ENCODE results near the gene SMAD6. TPM values are rescaled to one million over a fixed set of nuclear protein-coding genes. Genes with fewer than 3 reads are reported as not detected.

The SMAD6 gene
- total and polyA plus RNA-seq, 2 experiments from 2014 or later = 1.6 to 15.7 TPM

DNA sequence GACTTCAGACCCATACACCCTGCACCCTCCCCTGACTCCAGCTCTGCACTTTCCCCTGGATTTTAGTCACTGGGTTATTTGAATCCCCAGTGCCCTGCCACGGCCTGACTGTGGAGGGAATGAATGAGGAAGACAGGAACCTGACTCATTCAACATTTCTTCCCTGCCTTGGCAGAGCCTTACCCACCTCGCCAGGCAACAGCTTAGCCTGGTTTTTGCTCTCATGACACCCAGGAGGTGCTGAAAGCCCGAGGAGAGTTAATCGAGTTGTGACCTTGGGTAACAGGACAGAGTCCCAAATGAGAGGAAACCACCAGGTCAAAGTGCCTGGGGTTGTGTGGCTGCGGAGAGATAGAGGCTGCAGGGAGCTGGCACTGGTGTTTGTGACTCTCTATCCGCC lies 128.3 kb downstream of the SMAD6 start (continued):
- TF ChIP-seq, protein P1, sequence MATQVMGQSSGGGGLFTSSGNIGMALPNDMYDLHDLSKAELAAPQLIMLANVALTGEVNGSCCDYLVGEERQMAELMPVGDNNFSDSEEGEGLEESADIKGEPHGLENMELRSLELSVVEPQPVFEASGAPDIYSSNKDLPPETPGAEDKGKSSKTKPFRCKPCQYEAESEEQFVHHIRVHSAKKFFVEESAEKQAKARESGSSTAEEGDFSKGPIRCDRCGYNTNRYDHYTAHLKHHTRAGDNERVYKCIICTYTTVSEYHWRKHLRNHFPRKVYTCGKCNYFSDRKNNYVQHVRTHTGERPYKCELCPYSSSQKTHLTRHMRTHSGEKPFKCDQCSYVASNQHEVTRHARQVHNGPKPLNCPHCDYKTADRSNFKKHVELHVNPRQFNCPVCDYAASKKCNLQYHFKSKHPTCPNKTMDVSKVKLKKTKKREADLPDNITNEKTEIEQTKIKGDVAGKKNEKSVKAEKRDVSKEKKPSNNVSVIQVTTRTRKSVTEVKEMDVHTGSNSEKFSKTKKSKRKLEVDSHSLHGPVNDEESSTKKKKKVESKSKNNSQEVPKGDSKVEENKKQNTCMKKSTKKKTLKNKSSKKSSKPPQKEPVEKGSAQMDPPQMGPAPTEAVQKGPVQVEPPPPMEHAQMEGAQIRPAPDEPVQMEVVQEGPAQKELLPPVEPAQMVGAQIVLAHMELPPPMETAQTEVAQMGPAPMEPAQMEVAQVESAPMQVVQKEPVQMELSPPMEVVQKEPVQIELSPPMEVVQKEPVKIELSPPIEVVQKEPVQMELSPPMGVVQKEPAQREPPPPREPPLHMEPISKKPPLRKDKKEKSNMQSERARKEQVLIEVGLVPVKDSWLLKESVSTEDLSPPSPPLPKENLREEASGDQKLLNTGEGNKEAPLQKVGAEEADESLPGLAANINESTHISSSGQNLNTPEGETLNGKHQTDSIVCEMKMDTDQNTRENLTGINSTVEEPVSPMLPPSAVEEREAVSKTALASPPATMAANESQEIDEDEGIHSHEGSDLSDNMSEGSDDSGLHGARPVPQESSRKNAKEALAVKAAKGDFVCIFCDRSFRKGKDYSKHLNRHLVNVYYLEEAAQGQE (IDR thresholded peaks at IDR 0.05; ENCODE audit: unreplicated experiment) = no peak
- TF ChIP-seq JUNB (IDR thresholded peaks at IDR 0.05; ENCODE audit: unreplicated experiment) (no peak), CREB1 (CRISPR knock-in tag; IDR thresholded peaks at IDR 0.05; ENCODE audit: low read depth) (no peak), POLR2AphosphoS5 (IDR thresholded peaks at IDR 0.05; ENCODE audit: low read depth) (no peak), EZH2phosphoT487 (IDR thresholded peaks at IDR 0.05; ENCODE audit: unreplicated experiment) (no peak), ZNF331 (CRISPR knock-in tag; IDR thresholded peaks at IDR 0.05; ENCODE audit: low read depth) (no peak)
- TF ChIP-seq, protein P2, sequence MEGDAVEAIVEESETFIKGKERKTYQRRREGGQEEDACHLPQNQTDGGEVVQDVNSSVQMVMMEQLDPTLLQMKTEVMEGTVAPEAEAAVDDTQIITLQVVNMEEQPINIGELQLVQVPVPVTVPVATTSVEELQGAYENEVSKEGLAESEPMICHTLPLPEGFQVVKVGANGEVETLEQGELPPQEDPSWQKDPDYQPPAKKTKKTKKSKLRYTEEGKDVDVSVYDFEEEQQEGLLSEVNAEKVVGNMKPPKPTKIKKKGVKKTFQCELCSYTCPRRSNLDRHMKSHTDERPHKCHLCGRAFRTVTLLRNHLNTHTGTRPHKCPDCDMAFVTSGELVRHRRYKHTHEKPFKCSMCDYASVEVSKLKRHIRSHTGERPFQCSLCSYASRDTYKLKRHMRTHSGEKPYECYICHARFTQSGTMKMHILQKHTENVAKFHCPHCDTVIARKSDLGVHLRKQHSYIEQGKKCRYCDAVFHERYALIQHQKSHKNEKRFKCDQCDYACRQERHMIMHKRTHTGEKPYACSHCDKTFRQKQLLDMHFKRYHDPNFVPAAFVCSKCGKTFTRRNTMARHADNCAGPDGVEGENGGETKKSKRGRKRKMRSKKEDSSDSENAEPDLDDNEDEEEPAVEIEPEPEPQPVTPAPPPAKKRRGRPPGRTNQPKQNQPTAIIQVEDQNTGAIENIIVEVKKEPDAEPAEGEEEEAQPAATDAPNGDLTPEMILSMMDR (conservative IDR thresholded peaks at IDR 0.05; ENCODE audit: low read depth in 2 of 2) = no peak
- TF ChIP-seq, protein P3, sequence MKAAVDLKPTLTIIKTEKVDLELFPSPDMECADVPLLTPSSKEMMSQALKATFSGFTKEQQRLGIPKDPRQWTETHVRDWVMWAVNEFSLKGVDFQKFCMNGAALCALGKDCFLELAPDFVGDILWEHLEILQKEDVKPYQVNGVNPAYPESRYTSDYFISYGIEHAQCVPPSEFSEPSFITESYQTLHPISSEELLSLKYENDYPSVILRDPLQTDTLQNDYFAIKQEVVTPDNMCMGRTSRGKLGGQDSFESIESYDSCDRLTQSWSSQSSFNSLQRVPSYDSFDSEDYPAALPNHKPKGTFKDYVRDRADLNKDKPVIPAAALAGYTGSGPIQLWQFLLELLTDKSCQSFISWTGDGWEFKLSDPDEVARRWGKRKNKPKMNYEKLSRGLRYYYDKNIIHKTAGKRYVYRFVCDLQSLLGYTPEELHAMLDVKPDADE (IDR thresholded peaks at IDR 0.05) = no peak

DNA sequence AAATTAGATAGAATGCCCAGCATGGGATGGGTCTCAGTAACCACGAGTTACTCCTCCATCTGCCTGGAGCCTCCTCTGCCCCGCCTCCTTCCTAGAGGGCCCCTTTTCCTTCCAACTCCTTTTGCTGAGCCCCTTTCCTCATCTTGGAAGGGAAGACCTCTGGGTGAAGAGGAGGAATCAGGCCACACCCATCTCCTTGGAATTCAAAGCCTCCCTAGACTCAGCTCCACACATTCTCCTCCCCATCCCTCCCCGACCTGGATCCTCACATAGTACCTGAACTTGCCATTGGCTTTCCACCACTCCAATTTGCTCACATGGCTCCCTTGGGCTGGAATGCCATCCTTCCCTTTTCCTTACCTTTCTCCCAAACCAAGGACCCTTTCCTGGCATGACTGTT lies 128.8 kb downstream of the SMAD6 start:
- Histone ChIP-seq H4K20me1 (replicated peaks; ENCODE audit: insufficient read depth) (no peaks in the 10 kb centered on the region), H3K27ac (ENCODE audit: low read depth) (no peak overlapping the region), H3K4me1 (ENCODE audit: insufficient read depth) (peaks cover 37% of the 10 kb centered on the region), H3K4me3 (no peak overlapping the region), H3K27me3 (ENCODE audit: insufficient read depth) (no peaks in the 10 kb centered on the region), H3F3A (replicated peaks; ENCODE audit: low read depth) (no peaks in the 10 kb centered on the region), H2AFZ (no peak overlapping the region; the same call in 1 of the 2 replicates), H3K4me2 (no peak overlapping the region), H3K9me2 (ENCODE audit: insufficient read depth) (no peaks in the 10 kb centered on the region; the same call in 1 of the 2 replicates), H3K79me2 (replicated peaks; ENCODE audit: insufficient read depth) (no peaks in the 10 kb centered on the region), H3K36me3 (ENCODE audit: insufficient read depth) (no peaks in the 10 kb centered on the region)
- Mint-ChIP-seq H3K4me1 (peaks cover 39% of the 10 kb centered on the region), H3K9me3 (no peaks in the 10 kb centered on the region; the same call in 2 of the 3 replicates), H3K27ac (no peak overlapping the region), H3K4me3 (no peak overlapping the region), H3K36me3 (ENCODE audit: low read depth) (no peaks in the 10 kb centered on the region), H3K27me3 (ENCODE audit: insufficient read depth, low read depth, poor library complexity) (peaks cover 8% of the 10 kb centered on the region)
- TF ChIP-seq EZH2phosphoT487 (IDR thresholded peaks at IDR 0.05; ENCODE audit: unreplicated experiment) = no peak
- TF ChIP-seq, protein P2 (conservative IDR thresholded peaks at IDR 0.05; ENCODE audit: low read depth in 2 of 2) = no peak
- TF ChIP-seq EZH2 (IDR thresholded peaks at IDR 0.05; ENCODE audit: low read depth, unreplicated experiment) = no peak
- no peak for TF ChIP-seq ZNF331 (CRISPR knock-in tag; IDR thresholded peaks at IDR 0.05; ENCODE audit: low read depth)
- no peak for TF ChIP-seq NANOG (IDR thresholded peaks at IDR 0.05; ENCODE audit: borderline replicate concordance)
- TF ChIP-seq, protein P1 (IDR thresholded peaks at IDR 0.05; ENCODE audit: unreplicated experiment) = no peak
- no peak for TF ChIP-seq CREB1 (CRISPR knock-in tag; IDR thresholded peaks at IDR 0.05; ENCODE audit: low read depth)
- no peak for TF ChIP-seq STAT1 (IDR thresholded peaks at IDR 0.05; ENCODE audit: unreplicated experiment)
- TF ChIP-seq ZNF114 (CRISPR knock-in tag; IDR thresholded peaks at IDR 0.05) = no peak
- ATAC-seq = no peak
- DNase-seq (ENCODE audit: low spot score) = no peak
